ENCODE measurements around the gene ABCB8. TPM values are rescaled to one million over a fixed set of nuclear protein-coding genes. Genes with fewer than 3 reads are reported as not detected.
A peak's percentile ranks its signal among the peaks of the same experiment; 100 is the strongest.

The ABCB8 gene
- total and polyA plus RNA-seq, 9 of the 15 experiments (the other 6 are each of a cell fraction or from before 2014, with no cell fraction given), result 7.6 to 106 (median 36.3) TPM

- no peak for TF ChIP-seq CREB1 (IDR thresholded peaks at IDR 0.05)
- no peak for TF ChIP-seq CREB1 (CRISPR knock-in tag; IDR thresholded peaks at IDR 0.05)
- 0 out of 4 replicates have a peak, but pooled peaks of 1 of the 2 experiments have one; percentile 33 for TF ChIP-seq TEAD1 (CRISPR knock-in tag; IDR thresholded peaks at IDR 0.05)
- no peak for TF ChIP-seq FOXA3 (CRISPR knock-in tag; conservative IDR thresholded peaks at IDR 0.05 in 1 of 2, IDR thresholded peaks at IDR 0.05 in 1 of 2)
- no peak for TF ChIP-seq USF1 (CRISPR knock-in tag; IDR thresholded peaks at IDR 0.05)
- TF ChIP-seq ZSCAN32 (CRISPR knock-in tag; IDR thresholded peaks at IDR 0.05), result no peak
- 0 out of 2 replicates have a peak, but pooled peaks have one; percentile 8 for TF ChIP-seq HDAC8 (tag; IDR thresholded peaks at IDR 0.05)
- 0 out of 2 replicates have a peak, but pooled peaks have one; percentile 15 for TF ChIP-seq SMARCA4 (IDR thresholded peaks at IDR 0.05)
- TF ChIP-seq HDGF (IDR thresholded peaks at IDR 0.05), result 0 out of 2 replicates have a peak, but pooled peaks have one; percentile 39
- peak; percentile 19 for TF ChIP-seq KDM5B (IDR thresholded peaks at IDR 0.05; ENCODE audit: insufficient replicate concordance, low read depth, low read length)
- TF ChIP-seq SFPQ (IDR thresholded peaks at IDR 0.05; ENCODE audit: low read depth, low read length), result no peak
- no peak for TF ChIP-seq SIX5 (IDR thresholded peaks at IDR 0.05; ENCODE audit: borderline replicate concordance in 1 of 2, insufficient read depth in 1 of 2, low read depth in 1 of 2, low read length in 2 of 2)
These were observed 60.0 kb downstream of the ABCB8 start (continued) for GRCh38 chr7:151088019-151088855.

Data from K562 (cell line).